Measurements from ENCODE around the gene ZDHHC8. TPM values are rescaled to one million over a fixed set of nuclear protein-coding genes. Genes with fewer than 3 reads are reported as not detected.

ZDHHC8 gene
- total RNA-seq, 1 experiment from 2014 or later, result 51.7 TPM

- Mint-ChIP-seq H3K4me1 (no peaks in the 10 kb centered on the region; a peak in 2 of 4 replicates), H3K36me3 (ENCODE audit: insufficient read depth in 1 of 3, low read depth in 3 of 3) (peaks cover 18 to 56% (median 44%) of the 10 kb centered on the region in 3 experiments; a peak in 6 of 7 replicates), H3K27me3 (ENCODE audit: low read depth) (no peaks in the 10 kb centered on the region; the same call in 1 of the 2 replicates), H3K9me3 (no peaks in the 10 kb centered on the region), H3K27ac (no peak overlapping the region), H3K4me3 (no peak overlapping the region)
- no peak for DNase-seq
- no peak overlapping the region for H2BK120ac ChIP-seq (ENCODE audit: low read depth, low read length, poor library complexity, severe bottlenecking)
- no peak overlapping the region for H2AFZ ChIP-seq (ENCODE audit: low read length)
- no peak overlapping the region for H3K14ac ChIP-seq (ENCODE audit: insufficient read depth, low read length)
- no peak overlapping the region for H3K23ac ChIP-seq (ENCODE audit: insufficient read length, low read depth, low read length)
- H3K4me1 ChIP-seq (ENCODE audit: insufficient read depth, low read length), result no peaks in the 10 kb centered on the region
- no peak overlapping the region for H3K4ac ChIP-seq (ENCODE audit: low read depth, low read length)
- no peak overlapping the region for H3K9ac ChIP-seq (ENCODE audit: extremely low read depth, insufficient read length, low read length)
- H2BK15ac ChIP-seq (ENCODE audit: low read depth, low read length), result no peak overlapping the region
- H3K9me3 ChIP-seq (ENCODE audit: control insufficient read depth, low read depth, low read length), result no peaks in the 10 kb centered on the region
- peaks cover 3% of the 10 kb centered on the region for H3K23me2 ChIP-seq (ENCODE audit: insufficient read length, low read depth, low read length, poor library complexity, severe bottlenecking)
- no peaks in the 10 kb centered on the region for H4K20me1 ChIP-seq (ENCODE audit: control insufficient read depth, insufficient read depth, insufficient read length)
- no peak overlapping the region for H3T11ph ChIP-seq (ENCODE audit: low read length)
- no peak overlapping the region for H2BK5ac ChIP-seq (ENCODE audit: insufficient read length, low read length)
- H3K27me3 ChIP-seq (ENCODE audit: insufficient read depth, low read length), result no peaks in the 10 kb centered on the region
- WGBS (ENCODE audit: extremely low coverage, insufficient read length, low lambda C conversion rate), result no CpG with 5 or more reads among the region's 26 CpGs
- H3K79me1 ChIP-seq (ENCODE audit: insufficient read depth, low read depth, low read length, poor library complexity, severe bottlenecking), result peaks cover 3% of the 10 kb centered on the region
- peaks cover 2% of the 10 kb centered on the region; the same call in 1 of the 2 replicates for H3K79me2 ChIP-seq (ENCODE audit: insufficient read depth, low read length)
- no peak overlapping the region for H3K27ac ChIP-seq (ENCODE audit: insufficient read length, low read depth, low read length)
- H3K56ac ChIP-seq (ENCODE audit: insufficient read length, low read depth, low read length), result no peak overlapping the region
- no peak overlapping the region for H2BK12ac ChIP-seq (ENCODE audit: insufficient read length, low read depth, low read length)
- H4K5ac ChIP-seq (ENCODE audit: insufficient read length, low read depth, low read length), result no peak overlapping the region
- no peak overlapping the region for H3K4me2 ChIP-seq (ENCODE audit: insufficient read depth, insufficient read length, low read length)
- H4K91ac ChIP-seq (ENCODE audit: insufficient read length, low read depth, low read length), result no peak overlapping the region
- TF ChIP-seq CTCF (conservative IDR thresholded peaks at IDR 0.05), result no peak
- no peak overlapping the region for H2AK5ac ChIP-seq (ENCODE audit: insufficient read length, low read length)
- H3K18ac ChIP-seq (ENCODE audit: insufficient read length, low read depth, low read length), result no peak overlapping the region
- no peak overlapping the region for H4K8ac ChIP-seq (replicated peaks; ENCODE audit: insufficient read length, low read depth, low read length)
- H2BK20ac ChIP-seq (ENCODE audit: low read depth, low read length, poor library complexity, severe bottlenecking), result no peak overlapping the region
These were observed 18.7 kb upstream of the ZDHHC8 start for GRCh38 chr22:20112623-20113511.
